RWPE2 (cell line): ENCODE data around the gene IL21R.

Experiments used
- ATAC-seq: fragments of 200-7000 bp; cut with Tn5 transposase; 3 replicates; pipeline ENCODE4 v1.9.1; 2021; ENCODE audit warnings: low read depth
- DNase-seq: peaks from one replicate; pipeline ENCODE4 v3.0.0-alpha.2; 2020; ENCODE audit warnings: low spot score
- H3K27ac ChIP-seq: fragments of 450-650 bp; 2 replicates; pipeline ENCODE4 v1.5.1; 2017; ENCODE audit warnings: mild to moderate bottlenecking; ENCODE audit not compliant: poor library complexity, severe bottlenecking
- H3K27me3 ChIP-seq: fragments of 250-450 bp; sonication (Bioruptor Pico); 2 replicates; pipeline ENCODE4 v1.5.1; 2021; ENCODE audit warnings: mild to moderate bottlenecking, moderate library complexity; ENCODE audit not compliant: insufficient read depth, poor library complexity, severe bottlenecking
- H3K36me3 ChIP-seq: fragments of 250-450 bp; sonication (Bioruptor Pico); 2 replicates; pipeline ENCODE4 v1.5.1; 2020; ENCODE audit warnings: low read depth, mild to moderate bottlenecking, moderate library complexity
- H3K4me1 ChIP-seq: fragments of 250-450 bp; sonication (Bioruptor Pico); 2 replicates; pipeline ENCODE4 v1.5.1; 2021; ENCODE audit warnings: mild to moderate bottlenecking, moderate library complexity; ENCODE audit not compliant: insufficient read depth, poor library complexity, severe bottlenecking
- H3K4me3 ChIP-seq: fragments of 250-450 bp; sonication (Bioruptor Pico); 2 replicates; pipeline ENCODE4 v1.5.1; 2021; ENCODE audit warnings: mild to moderate bottlenecking, moderate library complexity; ENCODE audit not compliant: severe bottlenecking
- H3K9me3 ChIP-seq: fragments of 250-450 bp; sonication (Bioruptor Pico); 2 replicates; pipeline ENCODE4 v1.5.1; 2021; ENCODE audit warnings: mild to moderate bottlenecking, moderate library complexity; ENCODE audit not compliant: severe bottlenecking
- TF ChIP-seq, protein P1 (sequence below): fragments of 450-650 bp; IDR thresholded peaks from one replicate; pipeline ENCODE4 v1.5.1; 2017; ENCODE audit warnings: mild to moderate bottlenecking, moderate library complexity; ENCODE audit not compliant: poor library complexity, severe bottlenecking

The IL21R gene

DNA sequence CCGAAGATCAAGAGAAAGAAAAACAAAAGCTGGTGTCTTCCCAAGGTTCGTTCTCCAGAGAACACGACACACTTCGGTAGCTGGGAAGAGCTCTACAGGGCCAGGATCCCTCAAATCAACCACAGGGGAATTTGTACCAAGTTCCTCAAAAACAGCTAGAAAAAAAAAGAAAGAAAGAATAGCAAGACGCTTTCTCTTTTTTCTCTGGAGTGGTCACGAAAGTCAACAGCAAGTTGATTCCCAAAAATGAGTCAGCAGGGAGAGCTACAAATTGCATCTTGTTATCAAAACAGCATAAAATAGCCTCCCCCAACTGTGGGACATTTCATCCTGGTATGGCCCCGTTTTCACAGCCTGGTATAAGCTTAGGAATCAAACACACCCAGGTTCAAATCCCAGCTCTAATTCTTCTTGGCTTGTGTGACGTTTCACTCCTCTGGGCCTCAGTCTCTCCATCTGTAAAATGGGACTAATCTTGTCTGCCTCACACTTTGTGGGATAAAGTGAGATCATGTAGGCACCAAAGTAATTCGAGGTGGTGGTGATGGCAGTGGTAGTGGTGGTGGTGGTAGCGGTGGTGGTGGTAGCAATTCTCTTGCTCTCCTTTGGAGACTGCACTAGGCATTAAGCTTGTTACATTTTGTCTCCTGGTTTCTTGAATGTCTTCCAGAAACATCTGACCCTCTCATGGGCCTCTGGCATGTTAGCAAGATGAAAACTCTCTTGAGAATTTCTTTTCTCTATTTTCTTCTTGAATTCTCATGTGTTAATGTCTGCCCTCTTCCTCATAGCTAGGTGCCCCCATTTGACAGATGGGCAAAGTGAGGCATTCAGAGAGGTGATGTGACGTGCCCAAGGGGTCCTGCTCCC is 988 bp upstream of the IL21R start:
- Histone ChIP-seq H3K36me3 (no peaks in the 10 kb centered on the region), H3K4me3 (no peak overlapping the region), H3K4me1 (no peaks in the 10 kb centered on the region), H3K27ac (no peak overlapping the region), H3K27me3 (peaks cover 7% of the 10 kb centered on the region), H3K9me3 (no peaks in the 10 kb centered on the region)
- DNase-seq (no peak), ATAC-seq (no peak)
- TF ChIP-seq, protein P1, sequence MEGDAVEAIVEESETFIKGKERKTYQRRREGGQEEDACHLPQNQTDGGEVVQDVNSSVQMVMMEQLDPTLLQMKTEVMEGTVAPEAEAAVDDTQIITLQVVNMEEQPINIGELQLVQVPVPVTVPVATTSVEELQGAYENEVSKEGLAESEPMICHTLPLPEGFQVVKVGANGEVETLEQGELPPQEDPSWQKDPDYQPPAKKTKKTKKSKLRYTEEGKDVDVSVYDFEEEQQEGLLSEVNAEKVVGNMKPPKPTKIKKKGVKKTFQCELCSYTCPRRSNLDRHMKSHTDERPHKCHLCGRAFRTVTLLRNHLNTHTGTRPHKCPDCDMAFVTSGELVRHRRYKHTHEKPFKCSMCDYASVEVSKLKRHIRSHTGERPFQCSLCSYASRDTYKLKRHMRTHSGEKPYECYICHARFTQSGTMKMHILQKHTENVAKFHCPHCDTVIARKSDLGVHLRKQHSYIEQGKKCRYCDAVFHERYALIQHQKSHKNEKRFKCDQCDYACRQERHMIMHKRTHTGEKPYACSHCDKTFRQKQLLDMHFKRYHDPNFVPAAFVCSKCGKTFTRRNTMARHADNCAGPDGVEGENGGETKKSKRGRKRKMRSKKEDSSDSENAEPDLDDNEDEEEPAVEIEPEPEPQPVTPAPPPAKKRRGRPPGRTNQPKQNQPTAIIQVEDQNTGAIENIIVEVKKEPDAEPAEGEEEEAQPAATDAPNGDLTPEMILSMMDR, result no peak

DNA sequence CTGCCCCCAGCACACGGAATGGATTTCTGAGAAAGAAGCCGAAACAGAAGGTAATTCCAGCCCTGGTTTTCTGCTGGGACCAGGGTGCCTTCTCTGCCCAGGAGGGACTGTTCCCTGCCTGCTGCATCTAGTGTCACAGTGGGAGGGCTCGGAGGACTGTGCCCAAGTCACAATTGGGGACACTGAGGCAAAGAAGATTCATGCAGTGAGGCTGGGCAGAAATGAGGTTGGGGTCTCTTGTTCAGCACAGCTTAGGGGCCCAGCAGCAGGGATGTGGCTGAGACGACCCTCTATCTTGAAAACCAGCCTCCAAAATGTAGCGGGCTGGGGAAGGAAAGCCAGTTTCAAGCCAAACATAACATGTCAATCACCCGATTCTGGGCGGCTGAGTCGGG is 592 bp downstream of the IL21R start:
- TF ChIP-seq, protein P1, result no peak
- no peak overlapping the region for H3K27ac ChIP-seq
- no peak overlapping the region for H3K4me3 ChIP-seq
- no peaks in the 10 kb centered on the region for H3K4me1 ChIP-seq
- peaks cover 7% of the 10 kb centered on the region for H3K27me3 ChIP-seq
- H3K9me3 ChIP-seq, result no peaks in the 10 kb centered on the region
- DNase-seq (no peak), ATAC-seq (no peak)
- no peaks in the 10 kb centered on the region for H3K36me3 ChIP-seq

DNA sequence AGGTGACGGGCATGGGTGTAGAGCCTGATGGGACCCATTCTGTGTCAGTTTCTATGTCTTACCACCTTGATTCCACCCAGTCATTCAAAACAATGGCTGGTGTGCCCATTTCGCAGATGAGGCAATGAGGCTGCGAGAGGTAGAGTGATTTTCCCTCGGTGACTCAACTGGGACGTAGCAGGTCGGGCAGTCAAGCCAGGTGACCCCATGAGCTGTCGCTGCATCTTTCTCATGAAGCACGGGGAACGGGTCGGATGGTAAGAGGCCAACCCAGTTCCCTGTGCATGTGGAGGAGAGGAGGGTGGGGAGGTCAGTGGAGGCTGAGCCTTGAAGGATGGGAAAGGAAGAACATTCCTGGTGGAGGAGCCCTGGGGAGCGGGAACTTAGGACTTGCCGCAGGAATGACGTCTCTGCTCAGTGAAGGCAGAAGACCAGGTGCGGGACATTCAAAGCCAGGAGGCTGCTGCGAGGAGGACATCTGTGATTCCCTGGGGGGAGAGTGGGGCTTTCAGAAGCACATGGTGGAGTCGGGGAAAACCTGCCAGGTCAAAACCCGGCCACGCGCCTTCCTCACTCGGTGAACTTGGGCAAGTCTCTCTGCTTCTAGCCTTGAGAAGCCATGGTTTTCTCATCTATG is 1.1 kb downstream of the IL21R start:
- Histone ChIP-seq H3K9me3 (no peaks in the 10 kb centered on the region), H3K27me3 (peaks cover 7% of the 10 kb centered on the region), H3K4me1 (no peaks in the 10 kb centered on the region), H3K4me3 (no peak overlapping the region), H3K36me3 (no peaks in the 10 kb centered on the region), H3K27ac (no peak overlapping the region)
- no peak for ATAC-seq
- TF ChIP-seq, protein P1, result no peak
- no peak for DNase-seq

DNA sequence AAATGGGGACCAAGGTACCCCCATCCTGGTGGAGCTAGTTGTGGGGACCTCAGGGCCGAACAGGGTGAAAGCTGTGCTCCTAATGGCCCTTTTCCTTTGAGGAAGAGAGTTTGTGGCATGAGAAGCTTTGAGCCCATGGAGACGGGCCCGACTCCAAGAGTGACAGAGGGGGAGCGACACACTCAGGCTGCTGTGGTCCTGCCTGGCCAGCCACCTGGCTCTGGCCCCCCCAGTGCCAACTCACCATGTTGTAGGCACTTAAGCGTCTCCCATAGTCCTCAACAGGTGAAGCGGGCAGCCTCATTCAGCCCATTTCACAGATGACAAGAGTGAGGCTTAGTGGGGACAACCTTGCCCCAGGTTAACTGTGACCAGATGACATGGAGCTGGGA is 1.6 kb downstream of the IL21R start:
- no peaks in the 10 kb centered on the region for H3K4me1 ChIP-seq
- no peaks in the 10 kb centered on the region for H3K36me3 ChIP-seq
- no peak overlapping the region for H3K27ac ChIP-seq
- no peaks in the 10 kb centered on the region for H3K9me3 ChIP-seq
- no peak for DNase-seq
- no peak overlapping the region for H3K4me3 ChIP-seq
- peaks cover 7% of the 10 kb centered on the region for H3K27me3 ChIP-seq
- no peak for ATAC-seq
- TF ChIP-seq, protein P1, result no peak
